ENCODE data around the gene FAM163A. TPM values are rescaled to one million over a fixed set of nuclear protein-coding genes. Genes with fewer than 3 reads are reported as not detected.
A peak's percentile ranks its signal among the peaks of the same experiment; 100 is the strongest.

FAM163A gene
- total RNA-seq, 1 donor = under 0.01 TPM

DNA sequence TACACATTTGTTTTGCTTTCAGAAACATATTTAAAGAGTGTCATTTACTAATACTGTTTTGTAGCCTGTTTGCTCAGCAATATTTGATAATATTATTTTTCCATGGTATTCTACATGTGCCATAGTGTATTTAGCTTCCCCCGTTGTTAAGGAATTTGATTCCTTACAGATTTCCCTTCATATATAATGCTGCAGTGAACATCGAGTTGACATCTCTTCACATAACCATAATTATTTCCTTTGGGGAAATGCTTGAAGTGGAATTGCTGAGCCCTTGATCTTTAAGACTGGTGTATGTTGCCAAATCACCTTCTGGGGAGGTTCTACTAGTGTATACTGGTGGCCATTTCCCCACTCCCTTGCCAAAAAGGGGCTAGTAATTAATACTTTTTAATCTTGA is 42.6 kb downstream of the FAM163A start:
- DNase-seq (ENCODE audit: low read depth) = no peak
- TF ChIP-seq, protein P1, sequence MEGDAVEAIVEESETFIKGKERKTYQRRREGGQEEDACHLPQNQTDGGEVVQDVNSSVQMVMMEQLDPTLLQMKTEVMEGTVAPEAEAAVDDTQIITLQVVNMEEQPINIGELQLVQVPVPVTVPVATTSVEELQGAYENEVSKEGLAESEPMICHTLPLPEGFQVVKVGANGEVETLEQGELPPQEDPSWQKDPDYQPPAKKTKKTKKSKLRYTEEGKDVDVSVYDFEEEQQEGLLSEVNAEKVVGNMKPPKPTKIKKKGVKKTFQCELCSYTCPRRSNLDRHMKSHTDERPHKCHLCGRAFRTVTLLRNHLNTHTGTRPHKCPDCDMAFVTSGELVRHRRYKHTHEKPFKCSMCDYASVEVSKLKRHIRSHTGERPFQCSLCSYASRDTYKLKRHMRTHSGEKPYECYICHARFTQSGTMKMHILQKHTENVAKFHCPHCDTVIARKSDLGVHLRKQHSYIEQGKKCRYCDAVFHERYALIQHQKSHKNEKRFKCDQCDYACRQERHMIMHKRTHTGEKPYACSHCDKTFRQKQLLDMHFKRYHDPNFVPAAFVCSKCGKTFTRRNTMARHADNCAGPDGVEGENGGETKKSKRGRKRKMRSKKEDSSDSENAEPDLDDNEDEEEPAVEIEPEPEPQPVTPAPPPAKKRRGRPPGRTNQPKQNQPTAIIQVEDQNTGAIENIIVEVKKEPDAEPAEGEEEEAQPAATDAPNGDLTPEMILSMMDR (IDR thresholded peaks at IDR 0.05; ENCODE audit: insufficient read depth, low read depth, low read length) = no peak
- no peak overlapping the region for H3K4me3 ChIP-seq (ENCODE audit: low read depth, low read length)

DNA sequence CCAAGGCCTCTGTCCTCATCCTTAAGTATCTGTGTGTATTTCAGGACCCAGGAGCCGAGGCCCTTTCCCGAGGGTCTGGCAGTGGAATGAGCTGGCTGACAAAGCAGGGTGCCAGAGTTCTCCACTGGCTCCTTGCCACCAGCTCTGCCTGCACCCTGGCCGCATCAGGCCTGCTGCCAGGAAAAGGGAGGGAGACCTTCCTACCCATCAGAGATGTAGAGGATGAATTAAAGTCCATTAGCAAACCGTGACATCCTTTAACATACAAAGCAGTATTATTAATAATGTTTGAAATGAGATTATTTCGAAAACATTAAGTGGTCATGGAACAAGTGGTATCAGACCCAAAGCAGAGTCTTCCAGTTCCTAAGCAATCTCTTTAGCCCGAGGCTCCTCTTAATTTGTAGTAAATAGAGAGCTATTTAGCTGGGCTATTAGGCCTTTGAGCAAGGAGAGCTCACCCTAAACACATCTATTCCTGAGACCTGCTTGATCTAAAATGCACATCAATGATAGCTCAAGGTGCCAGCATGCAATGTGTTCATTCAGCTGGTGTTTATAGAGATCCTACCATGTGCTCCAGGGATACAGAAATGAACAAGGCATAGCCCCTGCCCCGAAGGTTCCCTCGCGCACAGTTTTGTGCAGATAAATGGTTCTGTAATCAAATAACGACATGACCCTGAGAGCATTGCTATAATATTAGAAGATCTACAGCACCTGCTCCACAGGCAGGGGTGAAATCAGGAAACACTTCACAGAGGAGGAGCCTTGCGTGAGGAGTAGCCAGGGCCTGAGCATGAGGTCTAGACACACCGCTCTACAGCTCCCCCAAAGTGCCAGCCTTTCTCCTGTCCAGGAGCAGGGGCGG is 44.0 kb downstream of the FAM163A start:
- DNase-seq (ENCODE audit: low read depth) = no peak
- H3K4me3 ChIP-seq (ENCODE audit: low read depth, low read length) = no peak overlapping the region
- TF ChIP-seq, protein P1 (IDR thresholded peaks at IDR 0.05; ENCODE audit: insufficient read depth, low read depth, low read length) = no peak

DNA sequence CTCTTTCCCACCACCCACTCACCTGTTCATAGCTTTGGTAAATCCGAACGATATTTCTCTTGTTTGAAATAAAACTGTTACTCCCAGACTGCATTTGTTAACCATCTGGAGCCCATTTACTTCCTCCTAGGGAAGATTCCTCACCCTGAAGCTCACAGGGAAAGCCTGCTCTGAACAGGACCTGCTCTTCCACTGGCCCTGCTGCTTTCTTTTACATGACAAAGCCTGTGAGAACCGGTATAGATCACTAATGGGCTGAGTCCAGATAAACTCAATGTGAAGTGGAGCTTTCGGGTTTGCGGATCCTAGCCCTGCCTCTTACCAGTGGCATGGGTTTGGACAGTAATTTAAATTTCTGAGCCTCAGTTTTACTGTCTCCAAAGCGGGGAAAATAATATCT is 45.2 kb downstream of the FAM163A start:
- no peak for DNase-seq (ENCODE audit: low read depth)
- TF ChIP-seq, protein P1 (IDR thresholded peaks at IDR 0.05; ENCODE audit: insufficient read depth, low read depth, low read length) = no peak
- no peak overlapping the region for H3K4me3 ChIP-seq (ENCODE audit: low read depth, low read length)

DNA sequence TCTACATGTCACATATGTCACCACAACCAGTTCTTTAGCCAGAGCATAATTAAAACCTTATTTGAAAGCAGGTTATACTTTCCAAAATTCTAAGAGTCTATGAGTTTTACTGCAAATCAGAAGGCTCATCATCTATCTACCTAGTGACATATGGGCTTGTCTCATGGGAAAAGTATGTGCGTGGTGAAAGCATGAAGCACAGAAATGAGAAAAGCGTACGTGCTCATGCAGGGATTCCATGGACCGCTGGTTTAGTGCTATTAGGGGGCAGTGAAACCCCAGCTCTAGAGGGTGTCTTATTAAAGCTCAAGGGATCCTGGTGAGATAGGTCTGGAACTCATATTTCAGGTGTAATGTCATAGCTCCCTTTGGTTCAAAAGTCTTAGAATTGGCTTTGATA is 50.2 kb downstream of the FAM163A start:
- no peak for DNase-seq (ENCODE audit: low read depth)
- TF ChIP-seq, protein P1 (IDR thresholded peaks at IDR 0.05; ENCODE audit: insufficient read depth, low read depth, low read length) = no peak
- H3K4me3 ChIP-seq (ENCODE audit: low read depth, low read length) = no peak overlapping the region

DNA sequence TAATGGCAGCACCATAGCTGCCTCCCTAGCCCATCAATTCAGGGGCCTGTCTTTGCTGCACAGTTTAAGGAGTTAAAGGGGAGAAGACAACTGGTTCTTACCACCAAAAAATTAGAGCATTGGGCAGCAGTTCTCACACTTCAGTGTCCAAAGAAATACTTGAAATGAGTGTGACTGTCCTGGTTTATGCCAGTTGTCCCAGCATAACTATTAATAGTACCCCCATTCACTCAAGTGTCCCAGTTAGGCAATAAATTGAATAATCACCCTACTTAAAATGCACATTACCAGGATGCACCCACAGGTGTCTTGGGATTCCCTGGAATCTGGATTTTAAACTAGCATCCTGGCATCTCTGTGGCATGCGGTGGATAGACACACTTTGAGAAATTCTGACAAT is 51.1 kb downstream of the FAM163A start:
- H3K4me3 ChIP-seq (ENCODE audit: low read depth, low read length) = no peak overlapping the region
- DNase-seq (ENCODE audit: low read depth) = no peak
- TF ChIP-seq, protein P1 (IDR thresholded peaks at IDR 0.05; ENCODE audit: insufficient read depth, low read depth, low read length) = no peak

DNA sequence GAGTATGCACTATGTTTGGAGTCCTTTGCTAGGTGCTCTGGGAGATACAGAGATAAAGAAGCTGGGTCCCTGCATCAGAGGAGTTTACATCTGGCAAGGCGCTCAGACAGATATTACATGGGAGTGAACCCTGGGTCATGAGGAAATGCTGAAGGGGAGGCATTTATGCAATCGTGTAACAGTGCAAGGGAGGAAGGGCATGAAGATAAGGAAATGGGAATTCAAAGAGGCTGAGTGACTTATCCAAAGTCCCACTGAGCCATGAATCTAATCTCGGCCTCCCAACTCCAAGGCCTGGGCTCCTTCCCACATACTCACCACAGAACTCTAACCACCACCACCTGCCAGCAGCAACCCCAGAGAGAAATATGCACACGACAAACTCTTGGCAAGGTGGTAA is 51.6 kb downstream of the FAM163A start:
- TF ChIP-seq, protein P1 (IDR thresholded peaks at IDR 0.05; ENCODE audit: insufficient read depth, low read depth, low read length) = no peak
- DNase-seq (ENCODE audit: low read depth) = peak; percentile 93
- H3K4me3 ChIP-seq (ENCODE audit: low read depth, low read length) = no peak overlapping the region

Data from fibroblast of villous mesenchyme (primary cell).